Measurements from ENCODE around the gene PREX1.

The PREX1 gene

DNA sequence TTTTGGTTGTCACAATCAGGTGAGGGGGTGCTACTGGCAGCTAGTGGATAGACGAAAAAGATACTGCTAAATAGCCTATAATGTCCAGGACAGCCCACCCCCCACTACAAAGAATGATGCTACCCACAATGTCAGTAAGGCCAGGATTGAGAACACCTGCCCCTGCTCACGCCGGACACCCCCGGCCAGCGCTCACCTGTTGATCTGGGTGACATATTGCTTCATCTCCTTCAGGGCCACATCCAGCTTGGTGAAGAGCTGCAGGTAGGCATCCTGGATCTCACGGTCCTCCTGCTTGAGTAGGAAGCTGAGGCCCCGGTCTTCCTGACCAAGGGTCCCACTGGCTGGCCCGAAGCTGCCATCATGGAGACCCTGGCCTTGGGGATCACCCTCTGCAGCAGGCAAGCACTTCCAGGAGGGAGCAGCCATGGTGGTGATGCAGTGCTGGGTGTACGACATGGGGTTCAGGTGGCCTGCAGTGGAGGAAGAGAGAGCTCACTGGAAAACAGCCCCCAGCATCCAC lies 178.6 kb downstream of the PREX1 start:
- DNase-seq: no peak

- DNase-seq: no peak
Measured at GRCh38 chr20:48648482-48649051, 179.2 kb downstream of the PREX1 start.

GRCh38 chr20:48647858-48648257 lies 179.9 kb downstream of the PREX1 start:
- no peak for DNase-seq

GRCh38 chr20:48645666-48646065 lies 182.1 kb downstream of the PREX1 start:
- DNase-seq: no peak

GRCh38 chr20:48644286-48644828 lies 183.4 kb downstream of the PREX1 start:
- no peak for DNase-seq

GRCh38 chr20:48642105-48642880 lies 185.5 kb downstream of the PREX1 start:
- DNase-seq: no peak

DNA sequence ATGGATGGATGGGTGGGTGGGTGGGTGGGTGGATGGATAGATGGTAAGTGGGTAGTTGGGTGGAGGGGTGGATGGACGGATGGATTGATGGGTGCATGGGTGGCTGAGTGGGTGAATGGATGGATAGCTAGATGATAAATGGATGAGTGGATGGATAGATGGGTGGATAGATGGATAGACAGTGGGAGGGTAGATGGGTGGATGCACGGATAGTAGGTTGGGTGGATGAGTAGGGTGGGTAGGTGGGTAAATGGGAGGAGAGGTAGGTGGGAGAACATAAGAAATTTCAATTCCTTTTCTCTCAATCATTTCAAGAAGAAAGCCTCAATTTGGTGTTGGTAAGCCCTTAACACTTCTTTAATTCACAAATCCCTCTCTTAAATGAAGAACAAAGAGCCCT lies 186.9 kb downstream of the PREX1 start:
- no peak for DNase-seq

DNA sequence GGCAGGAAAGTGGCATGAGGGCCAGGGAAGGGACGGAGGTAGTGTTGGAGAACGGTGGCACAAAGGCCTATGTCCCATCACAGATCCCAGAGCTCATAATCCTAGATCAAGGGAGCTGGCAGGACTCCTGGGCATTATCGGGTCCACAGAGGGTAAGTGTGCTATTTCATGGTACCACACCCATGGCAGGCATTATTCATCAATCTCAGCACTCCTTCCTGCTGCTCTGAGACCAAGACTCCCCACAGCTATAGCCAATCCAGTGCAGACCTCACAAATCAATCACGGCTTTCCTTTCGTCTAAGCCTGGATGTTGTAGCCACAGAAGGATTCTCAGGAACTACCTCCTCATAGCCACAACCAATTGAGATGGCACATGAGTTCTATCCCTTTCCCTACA lies 187.9 kb downstream of the PREX1 start:
- no peak for DNase-seq

- no peak for DNase-seq
Measured at GRCh38 chr20:48638546-48638945, 189.3 kb downstream of the PREX1 start.

GRCh38 chr20:48637461-48637860 lies 190.3 kb downstream of the PREX1 start:
- DNase-seq: no peak

DNA sequence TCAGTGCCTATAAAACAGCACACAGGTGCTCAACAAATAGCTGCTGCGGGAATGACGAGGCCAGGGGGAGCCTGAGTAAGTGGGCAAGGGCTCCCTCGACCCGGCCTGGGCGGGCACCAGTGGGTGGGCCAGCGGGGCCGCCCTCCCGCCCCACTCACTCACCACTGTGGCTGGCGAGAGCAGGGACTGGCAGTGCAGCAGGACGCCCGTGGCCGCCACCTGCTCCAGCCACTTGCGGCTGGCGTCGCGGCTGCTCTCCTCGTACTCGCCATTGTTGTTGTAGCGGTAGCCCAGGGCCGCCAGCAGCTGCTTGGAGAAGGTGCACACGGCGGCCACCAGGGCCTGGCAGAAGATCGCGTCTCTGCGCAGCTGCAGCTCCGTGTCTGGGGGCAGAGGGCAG lies 191.5 kb downstream of the PREX1 start:
- DNase-seq: no peak

DNA sequence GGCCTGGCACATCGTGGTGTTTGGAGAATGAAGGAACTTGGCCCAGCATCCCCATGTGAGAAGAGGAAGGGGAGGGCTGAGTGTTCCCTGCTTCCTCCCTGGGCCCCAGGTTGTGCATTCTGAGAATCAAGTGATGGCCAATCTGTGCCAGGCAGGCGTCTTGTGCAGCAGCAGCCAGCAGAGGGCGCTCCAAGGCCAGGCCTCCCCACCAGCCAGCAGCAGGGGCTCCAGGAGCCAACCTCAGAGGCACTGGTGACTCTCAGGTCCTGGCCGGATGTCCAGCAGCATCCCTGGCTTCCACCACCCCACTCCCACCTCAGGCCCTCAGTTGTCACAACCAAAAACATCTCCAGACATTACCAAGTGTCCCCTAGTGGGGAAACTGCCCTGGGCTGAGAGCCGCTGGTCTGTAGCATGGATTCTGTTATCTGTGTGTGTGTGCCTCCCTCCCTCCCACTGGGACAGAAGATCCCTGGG lies 192.0 kb downstream of the PREX1 start:
- no peak for DNase-seq

- DNase-seq: no peak
Measured at GRCh38 chr20:48635361-48635760, 192.4 kb downstream of the PREX1 start.

DNA sequence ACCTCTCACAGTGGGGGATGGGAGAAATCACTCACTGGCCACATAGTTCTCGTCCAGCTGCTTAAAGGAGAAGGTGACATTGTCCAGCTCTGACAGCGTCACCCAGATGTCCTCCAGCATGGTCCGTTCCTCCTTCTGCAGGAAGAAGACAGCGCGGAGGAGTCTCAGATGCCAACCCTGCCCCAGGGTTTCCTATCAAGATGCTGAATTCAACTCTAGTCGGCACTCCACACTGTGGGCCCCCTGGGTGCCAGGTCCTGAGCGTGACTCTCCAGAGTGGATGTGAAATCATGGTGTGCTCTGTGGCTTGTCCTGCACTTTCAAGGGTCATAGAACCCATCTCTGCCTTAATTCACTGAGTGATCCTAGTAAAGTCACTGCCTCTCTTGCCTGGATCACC lies 193.2 kb downstream of the PREX1 start:
- no peak for DNase-seq

GRCh38 chr20:48633620-48634257 lies 194.1 kb downstream of the PREX1 start:
- DNase-seq: no peak

DNA sequence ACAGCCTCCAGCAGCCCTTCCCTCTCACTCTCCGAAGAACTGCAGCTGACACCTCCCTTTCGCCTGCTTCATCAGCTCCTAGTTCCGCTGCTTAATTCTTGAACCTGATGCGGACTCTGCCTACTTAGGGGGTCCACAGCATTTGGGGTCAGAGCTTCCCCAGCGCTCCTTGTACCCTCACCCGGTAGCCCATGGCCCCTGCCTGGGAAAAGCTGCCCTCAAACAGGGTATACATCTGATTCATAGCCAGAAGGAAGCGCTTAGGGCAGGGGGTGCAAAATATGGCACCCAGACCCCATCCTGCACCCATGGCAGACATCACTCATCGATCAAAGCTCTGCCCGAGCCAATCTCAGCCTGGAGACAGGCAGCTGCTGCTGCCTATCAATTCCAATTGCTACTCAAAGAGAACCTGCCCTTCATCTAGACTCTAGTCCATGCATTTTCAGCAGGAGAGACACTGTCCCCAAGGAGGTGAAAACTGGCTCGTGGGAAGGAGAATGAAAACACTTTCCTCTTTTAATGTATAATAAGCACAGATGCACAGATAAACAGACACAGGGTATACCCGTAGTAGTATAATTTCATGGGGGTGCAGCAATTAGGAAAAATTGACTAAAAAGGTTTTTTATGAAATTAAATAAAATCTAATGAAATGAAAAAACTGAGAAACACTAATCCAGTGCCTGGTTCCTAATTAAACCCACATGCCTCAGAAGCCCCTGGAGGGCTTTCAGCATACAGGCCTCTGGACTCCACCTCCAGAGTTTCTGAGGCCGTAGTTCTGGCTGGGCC lies 194.8 kb downstream of the PREX1 start:
- DNase-seq: no peak

GRCh38 chr20:48632017-48632824 lies 195.6 kb downstream of the PREX1 start:
- no peak for DNase-seq

DNA sequence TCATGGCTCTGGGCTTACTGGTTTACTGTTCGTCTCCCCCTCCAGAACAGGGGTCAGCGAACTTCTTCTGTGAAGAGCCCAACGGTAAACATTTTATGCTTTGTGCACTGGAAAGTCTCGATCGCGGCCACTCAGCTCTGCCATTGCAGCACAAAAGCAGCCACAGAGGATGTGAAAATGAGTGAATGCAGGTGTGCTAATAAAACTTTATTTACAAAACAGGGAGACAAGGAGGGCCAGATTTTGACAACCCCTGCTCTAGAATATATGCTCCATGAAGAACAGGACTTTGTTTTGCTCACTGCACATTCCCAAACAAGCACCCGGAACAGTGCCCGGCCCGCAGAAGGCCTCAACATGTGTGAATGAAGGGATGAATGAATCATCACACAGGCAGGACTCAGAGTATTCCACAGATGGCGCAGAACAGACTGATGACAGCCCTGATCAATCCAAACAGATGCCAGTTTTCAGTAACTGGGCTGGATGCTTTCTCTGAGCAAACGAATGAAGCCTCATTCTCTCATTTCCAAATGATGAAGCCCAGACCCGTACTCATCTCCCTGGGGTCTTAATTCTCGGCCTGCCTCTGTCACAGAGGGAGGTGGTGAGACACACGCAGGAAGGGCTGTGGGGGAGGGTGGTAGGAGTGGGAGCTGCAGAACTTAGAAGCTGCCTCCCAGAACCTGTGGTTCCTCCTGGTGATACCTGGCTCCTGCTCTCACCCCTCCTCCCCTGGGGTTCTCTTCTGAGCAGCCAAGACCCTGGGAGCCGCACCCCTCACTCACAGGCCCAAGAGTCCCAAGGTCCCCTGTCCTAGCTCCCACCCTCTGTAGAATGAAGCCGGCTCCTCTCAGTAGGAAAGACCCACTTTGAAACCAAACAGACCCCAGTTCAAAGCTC lies 196.4 kb downstream of the PREX1 start:
- DNase-seq: no peak

GRCh38 chr20:48630342-48631075 lies 197.3 kb downstream of the PREX1 start:
- no peak for DNase-seq

- DNase-seq: no peak
Measured at GRCh38 chr20:48629960-48630315, 197.9 kb downstream of the PREX1 start.
